Measurements from ENCODE around the gene TNNT1.

- no peak for TF ChIP-seq CTCF (IDR thresholded peaks at IDR 0.05)
- no peak for TF ChIP-seq POLR2A (IDR thresholded peaks at IDR 0.05)
Observed at GRCh38 chr19:55173186-55173713, 24.2 kb upstream of the TNNT1 start.
